H9 (cell line): ENCODE data around the gene MIGA2. TPM values are rescaled to one million over a fixed set of nuclear protein-coding genes. Genes with fewer than 3 reads are reported as not detected.

ENCODE experiments used
- DNase-seq: peaks from one replicate; pipeline ENCODE4 v3.0.0-alpha.2; 2017
- H2AFZ ChIP-seq: one replicate; pipeline ENCODE4 v1.6.1; 2013; ENCODE audit warnings: mild to moderate bottlenecking, low read length, control low read depth, moderate library complexity
- H2AK5ac ChIP-seq: 2 replicates; pipeline ENCODE4 v1.6.1; 2013; ENCODE audit warnings: low read length, control low read depth, mixed read lengths; ENCODE audit not compliant: insufficient read length
- H2BK120ac ChIP-seq: one replicate; pipeline ENCODE4 v1.6.1; 2013; ENCODE audit warnings: low read depth, mild to moderate bottlenecking, low read length, control low read depth, inconsistent platforms; ENCODE audit not compliant: poor library complexity, severe bottlenecking
- H2BK12ac ChIP-seq: 2 replicates; pipeline ENCODE4 v1.6.1; 2013; ENCODE audit warnings: low read length, control low read depth, mixed read lengths, low read depth; ENCODE audit not compliant: insufficient read length
- H2BK15ac ChIP-seq: 2 replicates; pipeline ENCODE4 v1.6.1; 2013; ENCODE audit warnings: low read depth, low read length, control low read depth
- H2BK20ac ChIP-seq: one replicate; pipeline ENCODE4 v1.6.1; 2013; ENCODE audit warnings: low read depth, mild to moderate bottlenecking, low read length, control low read depth, inconsistent platforms; ENCODE audit not compliant: poor library complexity, severe bottlenecking
- H2BK5ac ChIP-seq: 2 replicates; pipeline ENCODE4 v1.6.1; 2013; ENCODE audit warnings: low read length, control low read depth, mixed read lengths; ENCODE audit not compliant: insufficient read length
- H3K14ac ChIP-seq: 2 replicates; pipeline ENCODE4 v1.6.1; 2013; ENCODE audit warnings: low read length, control low read depth; ENCODE audit not compliant: insufficient read depth
- H3K18ac ChIP-seq: 2 replicates; pipeline ENCODE4 v1.6.1; 2013; ENCODE audit warnings: low read depth, mild to moderate bottlenecking, mixed read lengths, low read length, control low read depth; ENCODE audit not compliant: insufficient read length
- H3K23ac ChIP-seq: 2 replicates; pipeline ENCODE4 v1.6.1; 2013; ENCODE audit warnings: low read length, control low read depth, mixed read lengths, low read depth; ENCODE audit not compliant: insufficient read length
- H3K23me2 ChIP-seq: 2 replicates; pipeline ENCODE4 v1.6.1; 2013; ENCODE audit warnings: low read depth, mild to moderate bottlenecking, mixed read lengths, low read length, control low read depth; ENCODE audit not compliant: insufficient read length, poor library complexity, severe bottlenecking
- H3K27ac ChIP-seq: 2 replicates; pipeline ENCODE4 v1.5.1; 2013; ENCODE audit warnings: low read length, control low read depth, mixed read lengths, low read depth; ENCODE audit not compliant: insufficient read length
- H3K27me3 ChIP-seq: 2 replicates; pipeline ENCODE4 v1.6.1; 2013; ENCODE audit warnings: low read length, control low read depth, inconsistent platforms; ENCODE audit not compliant: insufficient read depth
- H3K4ac ChIP-seq: 2 replicates; pipeline ENCODE4 v1.6.1; 2013; ENCODE audit warnings: low read depth, mild to moderate bottlenecking, control low read depth, inconsistent platforms, low read length, moderate library complexity
- H3K4me1 ChIP-seq: 2 replicates; pipeline ENCODE4 v1.6.1; 2013; ENCODE audit warnings: low read length, control low read depth, inconsistent platforms; ENCODE audit not compliant: insufficient read depth
- H3K4me2 ChIP-seq: 2 replicates; pipeline ENCODE4 v1.6.1; 2013; ENCODE audit warnings: low read length, control low read depth, mixed read lengths; ENCODE audit not compliant: insufficient read length, insufficient read depth
- H3K56ac ChIP-seq: 2 replicates; pipeline ENCODE4 v1.6.1; 2013; ENCODE audit warnings: low read depth, mild to moderate bottlenecking, mixed read lengths, low read length, control low read depth; ENCODE audit not compliant: insufficient read length
- H3K79me1 ChIP-seq: 2 replicates; pipeline ENCODE4 v1.6.1; 2013; ENCODE audit warnings: low read depth, mild to moderate bottlenecking, moderate library complexity, low read length, control low read depth, inconsistent platforms; ENCODE audit not compliant: insufficient read depth, poor library complexity, severe bottlenecking
- H3K79me2 ChIP-seq: 2 replicates; pipeline ENCODE4 v1.6.1; 2013; ENCODE audit warnings: low read length, control low read depth, inconsistent platforms; ENCODE audit not compliant: insufficient read depth
- H3K9ac ChIP-seq: 2 replicates; pipeline ENCODE4 v1.6.1; 2013; ENCODE audit warnings: low read length, control low read depth, mixed read lengths; ENCODE audit not compliant: insufficient read length; ENCODE audit errors: extremely low read depth
- H3K9me3 ChIP-seq: one replicate; pipeline ENCODE4 v1.6.1; 2013; ENCODE audit warnings: low read depth, low read length, inconsistent platforms; ENCODE audit not compliant: control insufficient read depth
- H3T11ph ChIP-seq: one replicate; pipeline ENCODE4 v1.6.1; 2013; ENCODE audit warnings: mild to moderate bottlenecking, low read length, control low read depth, inconsistent platforms
- H4K20me1 ChIP-seq: one replicate; pipeline ENCODE4 v1.6.1; 2013; ENCODE audit not compliant: control insufficient read depth, insufficient read length, insufficient read depth
- H4K5ac ChIP-seq: 2 replicates; pipeline ENCODE4 v1.6.1; 2013; ENCODE audit warnings: low read depth, mild to moderate bottlenecking, mixed read lengths, low read length, control low read depth; ENCODE audit not compliant: insufficient read length
- H4K8ac ChIP-seq: replicated peaks from 2 replicates; pipeline ENCODE4 v1.6.1; 2013; ENCODE audit warnings: low read length, control low read depth, mixed read lengths, low read depth; ENCODE audit not compliant: insufficient read length
- H4K91ac ChIP-seq: 2 replicates; pipeline ENCODE4 v1.6.1; 2013; ENCODE audit warnings: low read depth, mild to moderate bottlenecking, moderate library complexity, mixed read lengths, low read length, control low read depth; ENCODE audit not compliant: insufficient read length
- H3K27ac Mint-ChIP-seq, 3 experiments: 2 replicates in 2 of 3; 3 replicates in 1 of 3; pipeline ENCODE4 v1.8.0; 2020 to 2021; ENCODE audit warnings: mixed read lengths in 3 of 3, mild to moderate bottlenecking in 1 of 3, moderate library complexity in 1 of 3
- H3K27me3 Mint-ChIP-seq: 2 replicates; pipeline ENCODE4 v1.8.0; 2021; ENCODE audit warnings: low read depth, mild to moderate bottlenecking, moderate library complexity, mixed read lengths
- H3K36me3 Mint-ChIP-seq, 3 experiments: 2 replicates in 2 of 3; 3 replicates in 1 of 3; pipeline ENCODE4 v1.8.0; 2020 to 2021; ENCODE audit warnings: low read depth in 3 of 3, mixed read lengths in 3 of 3; ENCODE audit not compliant: insufficient read depth in 1 of 3
- H3K4me1 Mint-ChIP-seq, 2 experiments: 2 replicates each; pipeline ENCODE4 v1.8.0; 2020; ENCODE audit warnings: mixed read lengths in 2 of 2
- H3K4me3 Mint-ChIP-seq, 2 experiments: 2 replicates in 1 of 2; 3 replicates in 1 of 2; pipeline ENCODE4 v1.8.0; 2020 to 2021; ENCODE audit warnings: mild to moderate bottlenecking in 2 of 2, mixed read lengths in 2 of 2, moderate library complexity in 1 of 2
- H3K9me3 Mint-ChIP-seq, 2 experiments: 2 replicates in 1 of 2; 3 replicates in 1 of 2; pipeline ENCODE4 v1.8.0; 2020; ENCODE audit warnings: mild to moderate bottlenecking in 2 of 2, mixed read lengths in 2 of 2, moderate library complexity in 1 of 2
- CTCF ChIP-seq: fragments of 200-600 bp; sonication (generic); conservative IDR thresholded peaks from 3 replicates; pipeline ENCODE4 v1.8.0; 2021; ENCODE audit warnings: antibody characterized with exemption, mild to moderate bottlenecking
- WGBS: extraction: QIAGEN DNeasy Blood & Tissue Kit; methylation state at CpG from one replicate; pipeline ENCODE4 v1.1.7; 2013; ENCODE audit warnings: missing lambda C conversion rate, low lambda C conversion rate, mixed read lengths; ENCODE audit not compliant: insufficient read length; ENCODE audit errors: extremely low coverage; 5-methylcytosine and 5-hydroxymethylcytosine counted together
- total RNA-seq: library from RNA; stranded (reverse); gene quantifications from 2 replicates; pipeline ENCODE4 v1.2.1, GENCODE V29; 2021

Gene MIGA2
- total RNA-seq, 1 experiment from 2014 or later: 37.8 TPM

GRCh38 chr9:129071526-129072126 is 35.2 kb downstream of the MIGA2 start:
- no peak overlapping the region for H2BK5ac ChIP-seq
- no peak overlapping the region for H2BK20ac ChIP-seq
- H3T11ph ChIP-seq: no peak overlapping the region
- peaks cover 10 to 19% (median 19%) of the 10 kb centered on the region in 3 experiments; a peak in 5 of 7 replicates for H3K36me3 Mint-ChIP-seq
- H3K18ac ChIP-seq: no peak overlapping the region
- H3K79me2 ChIP-seq: no peaks in the 10 kb centered on the region
- H2AFZ ChIP-seq: no peak overlapping the region
- no peak overlapping the region for H4K91ac ChIP-seq
- DNase-seq: peak; percentile 92
- peaks cover 5% of the 10 kb centered on the region; the same call in 1 of the 2 replicates for H3K4me1 ChIP-seq
- no peaks in the 10 kb centered on the region for H3K27me3 Mint-ChIP-seq
- H3K23ac ChIP-seq: no peak overlapping the region
- no peak overlapping the region for H2BK15ac ChIP-seq
- no peak for TF ChIP-seq CTCF
- no peak overlapping the region for H2BK120ac ChIP-seq
- H3K4me2 ChIP-seq: peak overlapping the region; percentile 1
- no peak overlapping the region for H3K14ac ChIP-seq
- peak overlapping the region; percentile 79 to 84 (median 83); a peak in 6 of 7 replicates for H3K27ac Mint-ChIP-seq
- H3K9ac ChIP-seq: no peak overlapping the region
- H4K8ac ChIP-seq: no peak overlapping the region
- H3K9me3 Mint-ChIP-seq: no peaks in the 10 kb centered on the region
- no peaks in the 10 kb centered on the region for H3K79me1 ChIP-seq
- H3K4ac ChIP-seq: no peak overlapping the region
- H3K56ac ChIP-seq: no peak overlapping the region
- H3K4me3 Mint-ChIP-seq: peak overlapping the region; percentile 31 to 69
- WGBS: no CpG with 5 or more reads among the region's 10 CpGs
- H2BK12ac ChIP-seq: no peak overlapping the region
- no peaks in the 10 kb centered on the region for H3K9me3 ChIP-seq
- no peak overlapping the region for H2AK5ac ChIP-seq
- peaks cover 14 to 23% of the 10 kb centered on the region in 2 experiments for H3K4me1 Mint-ChIP-seq
- H3K27ac ChIP-seq: no peak overlapping the region
- H4K20me1 ChIP-seq: no peaks in the 10 kb centered on the region
- no peak overlapping the region for H4K5ac ChIP-seq
- no peaks in the 10 kb centered on the region for H3K23me2 ChIP-seq
- H3K27me3 ChIP-seq: no peaks in the 10 kb centered on the region
